ENCODE results near the gene PLEKHA3. TPM values are rescaled to one million over a fixed set of nuclear protein-coding genes. Genes with fewer than 3 reads are reported as not detected.
A peak's percentile ranks its signal among the peaks of the same experiment; 100 is the strongest.
"Not testable (repeated sequence)": the region's sequence is repeated elsewhere in the genome, so short reads cannot be mapped to it uniquely, and the experiment has no call there.

Gene PLEKHA3
- polyA plus RNA-seq, 12 donors = 11.2 to 23.9 (median 16.3) TPM; not detected in 1

- no peak for DNase-seq
Observed at GRCh38 chr2:178521304-178522150, 41.3 kb downstream of the PLEKHA3 start.

- peak; percentile 86 for DNase-seq
Observed at GRCh38 chr2:178522950-178523595, 42.8 kb downstream of the PLEKHA3 start.

- DNase-seq = no peak
Observed at GRCh38 chr2:178523596-178524134, 43.4 kb downstream of the PLEKHA3 start.

GRCh38 chr2:178525010-178525409 is 44.8 kb downstream of the PLEKHA3 start:
- not testable (repeated sequence) for DNase-seq

GRCh38 chr2:178525460-178525859 is 45.2 kb downstream of the PLEKHA3 start:
- not testable (repeated sequence) for DNase-seq

- DNase-seq = no peak
Observed at GRCh38 chr2:178526256-178526655, 46.0 kb downstream of the PLEKHA3 start.

- DNase-seq = no peak
Observed at GRCh38 chr2:178527592-178527991, 47.3 kb downstream of the PLEKHA3 start.

GRCh38 chr2:178528647-178529046 is 48.4 kb downstream of the PLEKHA3 start:
- DNase-seq = no peak

- DNase-seq = no peak
Observed at GRCh38 chr2:178529194-178529593, 48.9 kb downstream of the PLEKHA3 start.

- DNase-seq = no peak
Observed at GRCh38 chr2:178530131-178530530, 49.9 kb downstream of the PLEKHA3 start.

- DNase-seq = no peak
Observed at GRCh38 chr2:178530625-178531142, 50.4 kb downstream of the PLEKHA3 start.

- DNase-seq = no peak
Observed at GRCh38 chr2:178531168-178531567, 50.9 kb downstream of the PLEKHA3 start.

GRCh38 chr2:178536037-178536436 is 55.8 kb downstream of the PLEKHA3 start:
- DNase-seq = no peak

- no peak for DNase-seq
Observed at GRCh38 chr2:178542161-178542560, 61.9 kb downstream of the PLEKHA3 start.

GRCh38 chr2:178542569-178542968 is 62.3 kb downstream of the PLEKHA3 start:
- no peak for DNase-seq

- DNase-seq = no peak
Observed at GRCh38 chr2:178550352-178550751, 70.1 kb downstream of the PLEKHA3 start.

GRCh38 chr2:178553047-178553446 is 72.8 kb downstream of the PLEKHA3 start:
- DNase-seq = no peak

Other genes starting within 250 kb of the PLEKHA3 start
- gene PRKRA, start 29.3 kb upstream of the PLEKHA3 start, polyA plus RNA-seq (ENCODE audit: insufficient read length in 12 of 12) = 10 to 100 TPM in 11 of 12 donors, not detected in 1; 33.4 to 70.9 (median 57.5) TPM
- gene PJVK, start 29.1 kb upstream of the PLEKHA3 start, polyA plus RNA-seq (ENCODE audit: insufficient read length in 12 of 12) = 10 to 100 TPM in 3 of 12 donors, 1 to 10 TPM in 8, not detected in 1; 2.7 to 15.1 (median 6.8) TPM
- gene FKBP7, start 1.9 kb upstream of the PLEKHA3 start, polyA plus RNA-seq (ENCODE audit: insufficient read length in 12 of 12) = 10 to 100 TPM in 11 of 12 donors, not detected in 1; 31.8 to 82.2 (median 63.6) TPM